HEK293 (cell line): Measurements from ENCODE around the gene NPTN.

Experiments used
- CTCF ChIA-PET: fragments of 350-600 bp; formaldehyde crosslinking; extraction: SDS; loops from one replicate; lab custom pipeline; 2021; ENCODE audit warnings: antibody characterized with exemption; lab: Yijun Ruan, JAX
- POLR2A ChIA-PET: fragments of 300-600 bp; formaldehyde crosslinking; extraction: SDS; loops from one replicate; lab custom pipeline; 2020; ENCODE audit warnings: antibody characterized with exemption, inconsistent platforms; lab: Yijun Ruan, JAX
- H3K27ac ChIP-seq: fragments of 200-500 bp; sonication (Bioruptor generic); 2 replicates; pipeline ENCODE4 v1.5.1; 2014; ENCODE audit warnings: low read depth, low read length, control low read depth, inconsistent platforms; ENCODE audit errors: extremely low read depth
- H3K36me3 ChIP-seq, 2 experiments: fragments of 200-500 bp in 1 of 2; sonication (Bioruptor generic) in 1 of 2; 1 replicate in 1 of 2; 2 replicates in 1 of 2; pipeline ENCODE4 v1.5.1; 2014 to 2017; ENCODE audit warnings: inconsistent platforms in 2 of 2, low read length in 2 of 2; ENCODE audit not compliant: control insufficient read depth in 2 of 2, insufficient read depth in 1 of 2
- H3K4me1 ChIP-seq: fragments of 200-500 bp; sonication (Bioruptor generic); 2 replicates; pipeline ENCODE4 v1.5.1; 2014; ENCODE audit warnings: mild to moderate bottlenecking, low read length, inconsistent platforms; ENCODE audit not compliant: control insufficient read depth, insufficient read depth
- H3K4me3 ChIP-seq: 2 replicates; pipeline ENCODE4 v1.5.1; 2011; ENCODE audit warnings: low read depth, mild to moderate bottlenecking, control low read depth, low read length, moderate library complexity
- H3K9me3 ChIP-seq: fragments of 200-500 bp; sonication (Bioruptor generic); 2 replicates; pipeline ENCODE4 v1.5.1; 2014; ENCODE audit warnings: low read depth, low read length, inconsistent platforms; ENCODE audit not compliant: control insufficient read depth, insufficient read depth
- SCRT1 ChIP-seq: fragments of 450-650 bp; formaldehyde crosslinking; IDR thresholded peaks from 2 replicates; pipeline ENCODE4 v1.5.1; 2016; ENCODE audit warnings: missing biosample characterization, missing genetic modification characterization, borderline replicate concordance
- SETDB1 ChIP-seq: IDR thresholded peaks from one replicate; pipeline ENCODE4 v1.6.1; 2017; ENCODE audit warnings: mild to moderate bottlenecking, low read length, moderate library complexity, mixed read lengths; ENCODE audit not compliant: insufficient read length
- WT1 ChIP-seq: fragments of 450-650 bp; formaldehyde crosslinking; IDR thresholded peaks from 2 replicates; pipeline ENCODE4 v1.5.1; 2016; ENCODE audit warnings: missing biosample characterization, missing genetic modification characterization
- ZFP37 ChIP-seq: fragments of 450-650 bp; formaldehyde crosslinking; IDR thresholded peaks from 2 replicates; pipeline ENCODE4 v1.5.1; 2016; ENCODE audit warnings: missing biosample characterization, missing genetic modification characterization
- ZNF202 ChIP-seq: fragments of 450-650 bp; formaldehyde crosslinking; IDR thresholded peaks from 2 replicates; pipeline ENCODE4 v1.5.1; 2016; ENCODE audit warnings: missing biosample characterization, missing genetic modification characterization, borderline replicate concordance
- ZNF248 ChIP-seq: fragments of 450-650 bp; formaldehyde crosslinking; IDR thresholded peaks from 2 replicates; pipeline ENCODE4 v1.5.1; 2017; ENCODE audit warnings: missing biosample characterization, missing genetic modification characterization
- ZNF266 ChIP-seq: fragments of 450-650 bp; formaldehyde crosslinking; IDR thresholded peaks from 2 replicates; pipeline ENCODE4 v1.5.1; 2016; ENCODE audit warnings: missing biosample characterization, missing genetic modification characterization, low read depth
- ZNF324 ChIP-seq: fragments of 450-650 bp; formaldehyde crosslinking; IDR thresholded peaks from 2 replicates; pipeline ENCODE4 v1.5.1; 2016; ENCODE audit warnings: missing biosample characterization, missing genetic modification characterization
- ZNF335 ChIP-seq: fragments of 450-650 bp; formaldehyde crosslinking; conservative IDR thresholded peaks from 2 replicates; pipeline ENCODE4 v1.5.1; 2016; ENCODE audit warnings: missing biosample characterization, missing genetic modification characterization
- ZNF544 ChIP-seq: fragments of 450-650 bp; formaldehyde crosslinking; IDR thresholded peaks from 2 replicates; pipeline ENCODE4 v1.5.0; 2017; ENCODE audit warnings: missing biosample characterization, missing genetic modification characterization
- ZNF561 ChIP-seq: fragments of 450-650 bp; IDR thresholded peaks from 2 replicates; pipeline ENCODE4 v1.5.1; 2018; ENCODE audit warnings: missing biosample characterization, missing genetic modification characterization, borderline replicate concordance
- ZNF664 ChIP-seq: fragments of 450-650 bp; formaldehyde crosslinking; IDR thresholded peaks from 2 replicates; pipeline ENCODE4 v1.5.1; 2016; ENCODE audit warnings: missing biosample characterization, missing genetic modification characterization
- ZNF670 ChIP-seq: fragments of 450-650 bp; formaldehyde crosslinking; IDR thresholded peaks from 2 replicates; pipeline ENCODE4 v1.5.1; 2016; ENCODE audit warnings: missing biosample characterization, missing genetic modification characterization, low read depth
- ZNF768 ChIP-seq: fragments of 450-650 bp; formaldehyde crosslinking; IDR thresholded peaks from 2 replicates; pipeline ENCODE4 v1.5.1; 2018; ENCODE audit warnings: missing biosample characterization, mild to moderate bottlenecking, missing genetic modification characterization
- TF ChIP-seq, protein P1 (sequence below): fragments of 450-650 bp; formaldehyde crosslinking; IDR thresholded peaks from 2 replicates; pipeline ENCODE4 v1.5.1; 2016; ENCODE audit warnings: missing biosample characterization, missing genetic modification characterization
- TF ChIP-seq, protein P2 (sequence below): fragments of 450-650 bp; formaldehyde crosslinking; IDR thresholded peaks from 2 replicates; pipeline ENCODE4 v1.5.1; 2016; ENCODE audit warnings: missing biosample characterization, missing genetic modification characterization

The NPTN gene

DNA sequence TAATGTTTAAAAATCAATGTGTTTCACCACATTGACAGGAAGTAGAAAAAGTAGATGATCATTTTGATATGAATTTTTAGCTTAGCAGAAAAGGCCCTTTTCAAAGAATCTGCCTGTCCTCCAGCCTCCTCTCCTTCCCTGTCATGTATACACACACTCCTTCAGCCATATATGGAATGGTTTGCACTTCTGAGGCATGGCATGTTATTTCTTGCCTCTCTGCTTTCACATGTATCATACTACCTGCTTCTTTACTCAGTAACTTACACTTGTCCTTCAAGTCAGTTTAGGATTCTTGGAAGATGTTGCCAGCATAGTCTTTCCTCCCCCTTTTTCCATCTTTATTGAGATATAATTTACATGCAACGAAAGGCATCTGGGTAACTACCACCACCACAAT is 111.2 kb downstream of the NPTN start:
- ChIA-PET CTCF (no interaction called here), POLR2A (no interaction called here)
- Histone ChIP-seq H3K4me3 (no peak overlapping the region), H3K36me3 (no peaks in the 10 kb centered on the region), H3K9me3 (no peaks in the 10 kb centered on the region), H3K4me1 (peaks cover 8% of the 10 kb centered on the region), H3K27ac (no peak overlapping the region)
- TF ChIP-seq SCRT1 (tag by site-specific recombination) = no peak
- TF ChIP-seq, protein P1, sequence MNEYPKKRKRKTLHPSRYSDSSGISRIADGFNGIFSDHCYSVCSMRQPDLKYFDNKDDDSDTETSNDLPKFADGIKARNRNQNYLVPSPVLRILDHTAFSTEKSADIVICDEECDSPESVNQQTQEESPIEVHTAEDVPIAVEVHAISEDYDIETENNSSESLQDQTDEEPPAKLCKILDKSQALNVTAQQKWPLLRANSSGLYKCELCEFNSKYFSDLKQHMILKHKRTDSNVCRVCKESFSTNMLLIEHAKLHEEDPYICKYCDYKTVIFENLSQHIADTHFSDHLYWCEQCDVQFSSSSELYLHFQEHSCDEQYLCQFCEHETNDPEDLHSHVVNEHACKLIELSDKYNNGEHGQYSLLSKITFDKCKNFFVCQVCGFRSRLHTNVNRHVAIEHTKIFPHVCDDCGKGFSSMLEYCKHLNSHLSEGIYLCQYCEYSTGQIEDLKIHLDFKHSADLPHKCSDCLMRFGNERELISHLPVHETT (tag by site-specific recombination) = no peak
- TF ChIP-seq ZNF544 (tag by site-specific recombination) = no peak
- no peak for TF ChIP-seq ZNF561
- no peak for TF ChIP-seq ZNF324 (tag by site-specific recombination)
- no peak for TF ChIP-seq ZFP37 (tag by site-specific recombination)
- no peak for TF ChIP-seq ZNF768
- no peak for TF ChIP-seq ZNF248 (tag by site-specific recombination)
- no peak for TF ChIP-seq ZNF664 (tag by site-specific recombination)
- no peak for TF ChIP-seq ZNF335 (tag by site-specific recombination)
- TF ChIP-seq ZNF266 (tag by site-specific recombination) = no peak
- TF ChIP-seq ZNF202 (tag by site-specific recombination) = no peak

DNA sequence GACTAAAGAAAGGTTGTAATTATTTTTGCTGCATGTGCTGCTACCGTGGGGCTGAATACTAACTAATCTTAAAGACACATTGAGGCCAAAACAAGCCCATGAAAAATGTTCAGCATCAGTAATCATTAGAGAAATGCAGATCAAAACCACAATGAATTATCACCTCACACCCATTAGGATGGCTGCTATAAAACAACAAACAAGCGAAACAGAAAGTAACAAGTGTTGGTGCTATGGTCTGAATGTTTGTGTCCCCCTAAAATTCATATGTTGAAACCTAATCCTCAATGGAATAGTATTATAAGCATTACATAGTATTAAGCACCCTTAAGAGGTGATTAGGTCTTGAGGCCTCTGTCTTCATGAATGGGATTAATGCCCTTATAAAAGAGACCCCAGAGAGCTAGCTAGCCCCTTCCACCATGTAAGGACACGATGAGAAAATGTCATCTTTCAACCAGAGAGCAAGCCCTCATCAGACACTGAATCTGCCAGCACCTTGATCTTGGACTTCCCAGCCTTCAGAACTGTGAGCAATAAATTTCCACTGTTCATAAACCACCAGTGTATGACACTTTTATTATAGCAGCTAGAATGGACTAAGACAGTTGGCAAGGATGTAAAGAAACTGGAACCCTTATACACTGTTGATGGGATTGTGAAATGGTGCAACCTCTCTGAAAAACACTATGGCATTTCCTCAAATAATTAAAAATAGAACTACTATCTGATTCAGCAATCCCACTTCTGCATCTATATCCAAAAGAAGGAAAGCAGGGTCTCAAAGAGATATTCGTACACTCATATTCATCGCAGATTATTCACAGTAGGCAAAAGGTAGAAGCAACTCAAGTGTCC is 114.1 kb downstream of the NPTN start:
- Histone ChIP-seq H3K4me1 (peaks cover 8% of the 10 kb centered on the region), H3K36me3 (no peaks in the 10 kb centered on the region), H3K9me3 (no peaks in the 10 kb centered on the region), H3K4me3 (no peak overlapping the region), H3K27ac (no peak overlapping the region)
- ChIA-PET POLR2A (no interaction called here), CTCF (interaction anchor here (0.7 to 1.3 kb wide), 2 partner anchors 12 to 45 kb away, joined by 4 to 5 read pairs; no protein-coding TSS in a partner anchor)
- TF ChIP-seq SETDB1 (peak; percentile 13), ZNF248 (tag by site-specific recombination) (no peak), ZNF266 (tag by site-specific recombination) (peak; percentile 79; the same call in 1 of the 2 replicates)

DNA sequence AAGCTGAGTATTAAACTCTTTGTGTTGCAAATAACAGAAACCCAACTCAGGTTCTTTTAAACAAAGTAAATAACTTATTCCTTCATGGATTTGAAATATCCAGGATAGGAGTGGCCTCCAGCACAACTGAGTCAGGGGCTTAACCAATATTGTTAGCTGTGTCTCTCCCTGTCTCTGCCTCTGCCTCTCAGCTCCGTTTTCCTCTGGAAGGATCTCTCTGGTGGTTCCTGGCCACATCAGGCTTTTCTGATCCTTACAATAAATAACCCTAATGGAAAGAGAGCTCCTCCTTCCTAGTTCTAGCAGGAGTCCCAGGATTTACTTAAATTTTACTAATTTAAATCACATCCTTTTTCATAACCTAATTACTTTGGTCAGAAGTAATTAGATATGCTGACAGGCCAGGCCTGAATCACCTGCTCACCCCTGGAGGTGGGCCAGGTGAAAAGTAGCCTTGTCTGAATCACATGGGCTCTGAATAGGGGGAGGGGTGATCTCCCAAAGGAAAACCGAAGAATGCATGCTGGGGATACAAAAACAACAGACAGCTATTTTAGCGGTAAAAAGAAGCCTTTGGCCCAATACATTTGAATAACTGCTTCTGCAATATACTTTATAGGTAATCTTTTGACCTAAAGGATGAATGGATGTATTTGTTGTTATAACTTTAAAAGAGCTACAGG is 114.9 kb downstream of the NPTN start:
- TF ChIP-seq ZNF670 (no peak), WT1 (no peak)
- TF ChIP-seq, protein P2, sequence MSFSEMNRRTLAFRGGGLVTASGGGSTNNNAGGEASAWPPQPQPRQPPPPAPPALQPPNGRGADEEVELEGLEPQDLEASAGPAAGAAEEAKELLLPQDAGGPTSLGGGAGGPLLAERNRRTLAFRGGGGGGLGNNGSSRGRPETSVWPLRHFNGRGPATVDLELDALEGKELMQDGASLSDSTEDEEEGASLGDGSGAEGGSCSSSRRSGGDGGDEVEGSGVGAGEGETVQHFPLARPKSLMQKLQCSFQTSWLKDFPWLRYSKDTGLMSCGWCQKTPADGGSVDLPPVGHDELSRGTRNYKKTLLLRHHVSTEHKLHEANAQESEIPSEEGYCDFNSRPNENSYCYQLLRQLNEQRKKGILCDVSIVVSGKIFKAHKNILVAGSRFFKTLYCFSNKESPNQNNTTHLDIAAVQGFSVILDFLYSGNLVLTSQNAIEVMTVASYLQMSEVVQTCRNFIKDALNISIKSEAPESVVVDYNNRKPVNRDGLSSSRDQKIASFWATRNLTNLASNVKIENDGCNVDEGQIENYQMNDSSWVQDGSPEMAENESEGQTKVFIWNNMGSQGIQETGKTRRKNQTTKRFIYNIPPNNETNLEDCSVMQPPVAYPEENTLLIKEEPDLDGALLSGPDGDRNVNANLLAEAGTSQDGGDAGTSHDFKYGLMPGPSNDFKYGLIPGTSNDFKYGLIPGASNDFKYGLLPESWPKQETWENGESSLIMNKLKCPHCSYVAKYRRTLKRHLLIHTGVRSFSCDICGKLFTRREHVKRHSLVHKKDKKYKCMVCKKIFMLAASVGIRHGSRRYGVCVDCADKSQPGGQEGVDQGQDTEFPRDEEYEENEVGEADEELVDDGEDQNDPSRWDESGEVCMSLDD (tag by site-specific recombination) = no peak
- Histone ChIP-seq H3K27ac (no peak overlapping the region), H3K4me3 (no peak overlapping the region), H3K4me1 (peaks cover 8% of the 10 kb centered on the region), H3K36me3 (no peaks in the 10 kb centered on the region), H3K9me3 (no peaks in the 10 kb centered on the region)
- POLR2A ChIA-PET = no interaction called here
- CTCF ChIA-PET = interaction anchor here (0.6 to 1.3 kb wide), 3 partner anchors 12 to 1055 kb away, joined by 3 to 5 read pairs (median 4); no protein-coding TSS in a partner anchor
